Renal cortical epithelial cell (primary cell): ENCODE results near the gene RASL10B. TPM values are rescaled to one million over a fixed set of nuclear protein-coding genes. Genes with fewer than 3 reads are reported as not detected.

Experiments
- DNase-seq: peaks from one replicate; pipeline ENCODE4 v3.0.0-alpha.2; 2011; ENCODE audit warnings: low read depth
- total RNA-seq: library from RNA; depleted of rRNA; stranded (reverse); fragments of >200 nt; gene quantifications from 2 replicates; pipeline ENCODE4 v1.2.3, GENCODE V29; 2014

Gene RASL10B
- total RNA-seq, 1 donor from 2014 or later: 1.8 TPM

GRCh38 chr17:35717475-35717874 lies 14.0 kb upstream of the RASL10B start:
- DNase-seq: no peak

- no peak for DNase-seq
Observed at GRCh38 chr17:35723735-35724134, 7.7 kb upstream of the RASL10B start.

GRCh38 chr17:35725058-35725457 lies 6.4 kb upstream of the RASL10B start:
- DNase-seq: no peak

- no peak for DNase-seq
Observed at GRCh38 chr17:35725802-35726126, 5.7 kb upstream of the RASL10B start.

- DNase-seq: peak; percentile 69
Observed at GRCh38 chr17:35726127-35726952, 5.1 kb upstream of the RASL10B start.

GRCh38 chr17:35726953-35727460 lies 4.4 kb upstream of the RASL10B start:
- no peak for DNase-seq

GRCh38 chr17:35727635-35728034 lies 3.8 kb upstream of the RASL10B start:
- no peak for DNase-seq

- DNase-seq: no peak
Observed at GRCh38 chr17:35728551-35728950, 2.9 kb upstream of the RASL10B start.

GRCh38 chr17:35729405-35729833 lies 2.0 kb upstream of the RASL10B start:
- DNase-seq: no peak

GRCh38 chr17:35730400-35731005 lies 936 bp upstream of the RASL10B start:
- no peak for DNase-seq

- no peak for DNase-seq
Observed at GRCh38 chr17:35731917-35732805, 722 bp downstream of the RASL10B start.

GRCh38 chr17:35732806-35733136 lies 1.3 kb downstream of the RASL10B start:
- DNase-seq: no peak

GRCh38 chr17:35733366-35733765 lies 1.9 kb downstream of the RASL10B start:
- DNase-seq: peak; percentile 36

- DNase-seq: no peak
Observed at GRCh38 chr17:35734396-35734795, 3.0 kb downstream of the RASL10B start.

- no peak for DNase-seq
Observed at GRCh38 chr17:35735036-35735805, 3.8 kb downstream of the RASL10B start.

GRCh38 chr17:35736236-35736635 lies 4.8 kb downstream of the RASL10B start:
- DNase-seq: no peak

- no peak for DNase-seq
Observed at GRCh38 chr17:35738519-35739133, 7.2 kb downstream of the RASL10B start.

GRCh38 chr17:35740216-35740615 lies 8.8 kb downstream of the RASL10B start:
- no peak for DNase-seq

- no peak for DNase-seq
Observed at GRCh38 chr17:35740997-35741931, 9.8 kb downstream of the RASL10B start.

GRCh38 chr17:35742496-35742895 lies 11.1 kb downstream of the RASL10B start:
- DNase-seq: no peak
